GM19023 (cell line): ENCODE data around the gene NBPF11.
"Not testable (repeated sequence)": the region's sequence is repeated elsewhere in the genome, so short reads cannot be mapped to it uniquely, and the experiment has no call there.

Source experiments
- ATAC-seq: cut with Tn5 transposase; IDR thresholded peaks from one replicate; pipeline ENCODE4 v1.9.1; 2021; ENCODE audit warnings: mild to moderate bottlenecking, moderate library complexity; ENCODE audit not compliant: unreplicated experiment

The NBPF11 gene

GRCh38 chr1:148150014-148150413, 2.1 kb downstream of the NBPF11 start:
- not testable (repeated sequence) for ATAC-seq

DNA sequence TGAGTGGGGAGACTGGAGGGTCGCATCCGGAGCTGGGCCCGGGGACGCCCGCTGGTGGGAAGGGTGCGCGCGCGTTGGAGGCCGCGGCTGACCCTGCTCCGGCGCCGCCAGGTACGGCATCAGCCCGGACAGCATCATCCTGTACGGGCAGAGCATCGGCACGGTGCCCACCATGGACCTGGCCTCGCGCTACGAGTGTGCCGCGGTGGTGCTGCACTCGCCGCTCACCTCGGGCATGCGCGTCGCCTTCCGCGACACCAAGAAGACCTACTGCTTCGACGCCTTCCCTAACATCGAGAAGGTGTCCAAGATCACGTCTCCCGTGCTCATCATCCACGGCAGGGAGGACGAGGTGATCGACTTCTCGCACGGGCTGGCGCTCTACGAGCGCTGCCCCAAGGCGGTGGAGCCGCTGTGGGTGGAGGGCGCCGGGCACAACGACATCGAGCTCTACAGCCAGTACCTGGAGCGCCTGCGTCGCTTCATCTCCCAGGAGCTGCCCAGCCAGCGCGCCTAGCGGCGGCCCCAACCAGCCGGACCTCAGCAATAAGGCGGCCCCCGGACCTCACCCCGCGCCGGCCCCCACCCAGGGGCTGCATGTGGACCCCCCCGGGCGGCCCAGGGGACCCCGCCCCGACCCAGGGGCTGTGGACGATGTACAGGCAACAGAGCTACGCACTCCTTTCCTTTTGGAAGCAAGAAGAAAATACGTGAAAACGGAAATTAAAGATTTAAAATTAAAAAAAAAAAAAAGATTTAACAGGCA, 2.8 kb downstream of the NBPF11 start:
- ATAC-seq: not testable (repeated sequence)

DNA sequence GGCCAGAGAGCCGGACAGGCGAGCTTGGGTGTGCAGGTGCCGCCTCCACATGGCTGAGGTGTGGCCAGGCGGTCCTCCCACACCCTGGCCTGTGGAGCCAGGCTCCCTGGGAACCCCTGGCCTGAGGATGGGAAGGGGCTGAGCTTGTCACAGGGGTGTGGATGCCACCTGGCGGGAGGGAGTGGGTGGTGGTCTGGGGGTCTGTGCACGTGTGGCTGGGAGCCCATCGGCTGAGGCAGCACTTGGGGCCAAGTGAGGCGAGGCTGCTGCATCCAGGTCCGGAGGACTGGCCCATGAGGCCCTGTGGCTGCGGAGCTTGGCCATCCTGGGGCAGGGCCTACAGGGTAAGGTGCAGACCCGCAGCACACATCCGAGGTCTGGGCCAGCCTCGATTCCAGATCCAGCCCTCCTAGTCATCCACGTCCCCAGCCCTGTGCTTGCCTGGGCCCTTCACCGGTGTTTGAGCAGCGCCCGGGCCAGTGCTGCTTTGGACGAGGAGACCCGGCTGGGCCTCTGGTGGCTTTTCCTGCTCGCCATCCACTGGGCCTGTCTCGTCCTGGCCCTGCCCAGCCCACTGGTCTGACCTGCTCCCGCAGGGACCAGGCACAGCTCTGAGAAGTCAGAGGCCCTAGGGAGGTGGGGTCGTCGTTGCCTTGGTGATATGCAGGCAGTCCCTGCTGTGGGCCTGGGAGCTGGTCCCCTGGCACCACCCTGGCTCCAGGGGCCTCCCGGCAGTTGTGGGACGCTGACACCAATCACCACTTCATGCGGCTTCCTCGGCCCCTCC, 4.8 kb downstream of the NBPF11 start:
- ATAC-seq: not testable (repeated sequence)

DNA sequence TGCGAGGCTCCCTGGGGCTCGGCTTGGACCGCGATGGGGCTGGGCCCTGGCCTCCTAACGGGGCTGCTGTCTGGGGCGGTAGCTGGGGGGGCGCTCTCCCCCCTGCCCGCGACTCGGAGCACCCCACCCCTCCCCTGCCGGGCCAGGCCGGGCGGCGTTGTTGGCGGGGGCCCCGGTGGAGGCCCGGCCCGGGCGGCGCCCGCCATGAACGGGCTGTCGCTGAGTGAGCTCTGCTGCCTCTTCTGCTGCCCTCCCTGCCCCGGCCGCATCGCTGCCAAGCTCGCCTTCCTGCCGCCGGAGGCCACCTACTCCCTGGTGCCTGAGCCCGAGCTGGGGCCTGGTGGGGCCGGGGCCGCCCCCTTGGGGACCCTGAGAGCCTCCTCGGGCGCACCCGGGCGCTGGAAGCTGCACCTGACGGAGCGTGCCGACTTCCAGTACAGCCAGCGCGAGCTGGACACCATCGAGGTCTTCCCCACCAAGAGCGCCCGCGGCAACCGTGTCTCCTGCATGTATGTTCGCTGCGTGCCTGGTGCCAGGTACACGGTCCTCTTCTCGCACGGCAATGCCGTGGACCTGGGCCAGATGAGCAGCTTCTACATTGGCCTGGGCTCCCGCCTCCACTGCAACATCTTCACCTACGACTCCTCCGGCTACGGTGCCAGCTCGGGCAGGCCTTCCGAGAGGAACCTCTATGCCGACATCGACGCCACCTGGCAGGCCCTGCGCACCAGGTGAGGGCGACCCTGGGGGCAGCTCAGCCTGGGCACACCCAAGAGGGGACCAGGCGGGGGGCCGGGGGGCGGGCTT, 5.7 kb downstream of the NBPF11 start:
- ATAC-seq: not testable (repeated sequence)

DNA sequence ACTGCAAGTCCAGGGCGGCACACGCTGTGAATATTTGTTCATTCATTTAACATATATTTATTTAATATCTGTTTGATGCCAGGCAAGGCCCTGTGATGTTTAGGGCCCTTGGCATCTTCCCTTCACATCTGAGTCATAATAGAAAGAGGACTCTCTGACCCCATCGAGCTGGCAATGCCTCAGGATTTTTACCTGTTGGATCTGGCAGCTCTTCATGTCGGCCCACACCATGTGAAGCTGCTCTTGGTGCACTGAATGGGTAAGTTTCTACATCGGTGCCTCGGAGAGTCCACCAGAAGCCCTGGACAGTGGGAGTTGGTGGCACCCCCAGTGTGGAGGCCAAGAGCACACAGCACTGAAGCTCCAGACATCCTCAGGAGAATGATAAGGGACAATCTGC, 8.9 kb downstream of the NBPF11 start:
- ATAC-seq: not testable (repeated sequence)

DNA sequence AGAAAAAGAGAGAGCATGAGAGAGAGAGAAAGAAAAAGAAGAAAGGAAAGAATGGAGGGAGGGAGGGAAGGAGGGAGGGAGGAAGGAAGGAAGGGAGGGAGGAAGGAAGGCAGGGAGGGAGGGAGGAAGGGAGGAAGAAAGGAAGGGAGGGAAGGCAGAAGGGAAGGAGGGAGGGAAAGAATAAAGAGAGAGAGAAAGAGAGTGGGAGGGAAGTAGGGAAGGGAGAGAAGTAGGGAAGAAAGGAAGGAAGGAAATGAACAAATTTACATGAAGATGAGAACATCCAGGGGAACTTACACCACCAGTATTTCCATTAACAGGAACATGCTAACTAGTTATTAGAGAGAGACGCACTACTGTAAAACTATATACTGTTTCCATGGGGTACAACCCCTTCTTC, 10.1 kb downstream of the NBPF11 start:
- ATAC-seq: not testable (repeated sequence)

- not testable (repeated sequence) for ATAC-seq
Measured at GRCh38 chr1:148138606-148139005, 13.5 kb downstream of the NBPF11 start.

GRCh38 chr1:148122341-148122740, 29.7 kb downstream of the NBPF11 start:
- not testable (repeated sequence) for ATAC-seq

GRCh38 chr1:148120395-148120794, 31.7 kb downstream of the NBPF11 start:
- ATAC-seq: not testable (repeated sequence)

DNA sequence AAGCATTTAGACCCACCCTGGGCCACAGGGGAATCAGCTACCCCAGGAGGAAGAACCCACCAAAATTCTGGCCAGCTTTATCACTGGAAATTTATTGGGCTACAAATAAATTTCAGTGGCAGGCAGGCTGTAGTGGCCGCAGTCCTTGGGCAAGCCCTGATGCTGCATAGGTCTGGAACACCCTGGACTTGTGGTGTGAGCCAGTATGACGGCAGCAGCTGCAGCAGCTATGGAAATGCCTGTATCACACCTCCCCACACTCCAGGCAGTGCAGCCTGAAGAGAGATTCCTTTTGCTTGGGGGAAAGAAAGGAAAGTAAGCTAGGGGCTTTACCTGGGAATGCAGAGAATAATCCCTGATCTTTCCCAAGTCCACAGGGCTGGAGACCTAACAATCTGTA, 56.3 kb downstream of the NBPF11 start:
- ATAC-seq: not testable (repeated sequence)

GRCh38 chr1:148086196-148086595, 65.9 kb downstream of the NBPF11 start:
- not testable (repeated sequence) for ATAC-seq

- not testable (repeated sequence) for ATAC-seq
Measured at GRCh38 chr1:148081205-148081604, 70.9 kb downstream of the NBPF11 start.

GRCh38 chr1:148078632-148079519, 73.2 kb downstream of the NBPF11 start:
- ATAC-seq: not testable (repeated sequence)

DNA sequence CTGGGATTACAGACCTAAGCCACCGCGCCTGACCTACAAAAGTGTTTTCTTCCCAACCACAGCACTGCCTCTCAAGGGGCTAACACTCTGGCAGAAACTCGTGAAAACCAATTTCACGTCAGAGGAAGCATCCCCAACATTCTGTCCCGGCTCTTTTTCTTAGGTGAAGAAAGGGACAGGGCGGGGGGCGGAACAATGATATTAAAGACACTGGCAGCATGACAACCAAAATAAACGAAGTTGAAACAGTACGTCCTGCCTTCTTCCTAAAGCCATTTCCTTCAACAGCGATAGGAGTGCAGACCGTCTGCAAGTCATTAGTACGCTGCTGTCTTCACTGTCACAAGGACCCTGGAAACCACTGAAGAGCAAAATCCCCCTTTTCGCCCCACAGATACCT, 74.0 kb downstream of the NBPF11 start:
- not testable (repeated sequence) for ATAC-seq

- ATAC-seq: not testable (repeated sequence)
Measured at GRCh38 chr1:148077458-148077857, 74.6 kb downstream of the NBPF11 start.

DNA sequence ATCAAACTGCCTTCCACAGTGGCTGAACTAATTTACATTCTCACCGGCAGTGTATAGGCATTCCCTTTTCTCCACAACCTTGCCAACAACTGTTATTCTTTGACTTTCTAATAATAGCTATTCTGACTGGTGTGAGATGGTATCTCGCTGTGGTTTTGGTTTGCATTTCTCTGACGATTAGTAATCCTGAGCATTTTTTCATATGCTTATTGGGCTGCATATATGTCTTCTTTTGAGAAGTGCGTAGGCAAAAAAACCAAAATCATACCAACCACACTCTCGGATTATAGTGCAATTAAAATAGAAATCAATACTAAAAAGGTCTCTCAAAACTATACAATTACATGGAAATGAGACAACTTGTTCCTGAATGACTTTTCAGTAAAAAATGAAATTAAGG, 78.7 kb downstream of the NBPF11 start:
- ATAC-seq: not testable (repeated sequence)

GRCh38 chr1:148068606-148069005, 83.5 kb downstream of the NBPF11 start:
- ATAC-seq: not testable (repeated sequence)

- not testable (repeated sequence) for ATAC-seq
Measured at GRCh38 chr1:148068201-148068600, 83.9 kb downstream of the NBPF11 start.

- not testable (repeated sequence) for ATAC-seq
Measured at GRCh38 chr1:148060294-148060701, 91.8 kb downstream of the NBPF11 start.

DNA sequence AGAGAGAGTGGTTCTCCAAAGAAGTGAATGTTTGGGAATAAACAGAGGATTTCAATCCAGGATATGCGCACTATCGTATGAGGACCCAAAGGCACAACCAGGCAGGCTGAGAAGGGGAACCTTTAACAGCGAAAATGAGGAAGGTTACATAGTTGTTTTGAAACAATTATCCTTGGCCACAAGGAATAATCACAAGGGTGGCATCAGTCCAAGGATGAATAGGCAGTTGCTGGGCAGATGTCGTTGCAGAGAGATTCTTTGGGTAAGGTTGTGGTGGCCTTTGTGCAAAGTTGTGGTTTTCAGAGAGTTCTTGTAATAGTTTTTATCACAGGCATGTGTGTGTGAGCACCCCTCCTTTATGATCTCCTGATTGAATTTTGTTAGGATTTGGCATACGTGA, 94.7 kb downstream of the NBPF11 start:
- ATAC-seq: not testable (repeated sequence)
